HepG2 (cell line): Measurements from ENCODE around the gene ADAMTS16. TPM values are rescaled to one million over a fixed set of nuclear protein-coding genes. Genes with fewer than 3 reads are reported as not detected.

Experiments
- ATAC-seq: fragments of 200-7000 bp; cut with Tn5 transposase; 3 replicates; pipeline ENCODE4 v1.9.1; 2020; ENCODE audit warnings: mild to moderate bottlenecking, moderate library complexity
- BruUV-seq: library from RNA; stranded (reverse); fragments of 400-500 nt; replicated peaks from 2 replicates; lab custom pipeline; 2021; lab: Mats Ljungman, UMichigan
- CTCF ChIA-PET: fragments of 300-600 bp; formaldehyde crosslinking; extraction: SDS; loops from one replicate; lab custom pipeline; 2021; ENCODE audit warnings: low total read pairs, inconsistent platforms, low intra/inter-chr PET ratio; lab: Yijun Ruan, JAX
- POLR2A ChIA-PET: fragments of 350-600 bp; sonication (Branson Sonifier 250); formaldehyde crosslinking; loops from one replicate; lab custom pipeline; 2020; ENCODE audit warnings: antibody characterized with exemption, inconsistent platforms; lab: Yijun Ruan, JAX
- DNase-seq: peaks from one replicate; pipeline ENCODE4 v3.0.0-alpha.2; 2015; ENCODE audit warnings: low spot score
- FAIRE-seq: peaks from 3 replicates; lab custom pipeline; 2011; peaks lifted over from hg19 to GRCh38; lab: Jason Lieb, UNC
- H2AFZ ChIP-seq: one replicate; pipeline ENCODE4 v1.6.1; 2011; ENCODE audit warnings: low read length, inconsistent platforms
- H3K27ac ChIP-seq: fragments of 300-600 bp; 3 replicates; pipeline ENCODE4 v1.8.0; 2011; ENCODE audit warnings: mixed run types, mild to moderate bottlenecking, mixed read lengths, low read length, inconsistent platforms; ENCODE audit not compliant: insufficient read depth; ENCODE audit errors: extremely low read length
- H3K27me3 ChIP-seq, 2 experiments: fragments of 200-600 bp in 1 of 2; 2 replicates in 1 of 2; 3 replicates in 1 of 2; pipeline versions ENCODE4 v1.6.0 to v1.8.0; 2011; ENCODE audit warnings: low read length in 2 of 2, mild to moderate bottlenecking in 2 of 2, moderate library complexity in 2 of 2, inconsistent platforms in 1 of 2; ENCODE audit not compliant: insufficient read depth in 2 of 2, control insufficient read depth in 1 of 2
- H3K36me3 ChIP-seq, 2 experiments: fragments of 200-600 bp in 1 of 2; replicated peaks in 1 of 2; 2 replicates in 1 of 2; 3 replicates in 1 of 2; pipeline versions ENCODE4 v1.5.1 to v1.8.0; 2011; ENCODE audit warnings: low read length in 2 of 2, inconsistent platforms in 1 of 2; ENCODE audit not compliant: insufficient read depth in 2 of 2, control insufficient read depth in 1 of 2
- H3K4me1 ChIP-seq: 2 replicates; pipeline ENCODE4 v1.5.1; 2012; ENCODE audit warnings: low read length, inconsistent platforms; ENCODE audit not compliant: insufficient read depth
- H3K4me2 ChIP-seq: 2 replicates; pipeline ENCODE4 v1.6.0; 2011; ENCODE audit warnings: low read depth, low read length, inconsistent platforms
- H3K4me3 ChIP-seq, 3 experiments: fragments of 200-600 bp in 1 of 3; sonication (generic), shearing (Covaris generic) in 1 of 3; replicated peaks in 1 of 3; 2 replicates each; pipeline ENCODE4 v1.5.1; 2011 to 2016; ENCODE audit warnings: low read length in 3 of 3, inconsistent platforms in 2 of 3, low read depth in 2 of 3, mild to moderate bottlenecking in 2 of 3, control low read depth in 1 of 3, mixed read lengths in 1 of 3; ENCODE audit not compliant: insufficient read depth in 1 of 3
- H3K79me2 ChIP-seq: one replicate; pipeline ENCODE4 v1.6.1; 2011; ENCODE audit warnings: low read length, inconsistent platforms; ENCODE audit not compliant: insufficient read depth
- H3K9ac ChIP-seq: 2 replicates; pipeline ENCODE4 v1.6.0; 2011; ENCODE audit warnings: mild to moderate bottlenecking, low read depth, low read length, inconsistent platforms; ENCODE audit not compliant: insufficient read depth
- H3K9me3 ChIP-seq: 2 replicates; pipeline ENCODE4 v1.5.1; 2012; ENCODE audit warnings: mild to moderate bottlenecking, low read length
- H4K20me1 ChIP-seq: 2 replicates; pipeline ENCODE4 v1.6.0; 2011; ENCODE audit warnings: inconsistent platforms, mild to moderate bottlenecking, low read length, moderate library complexity; ENCODE audit not compliant: insufficient read depth
- BRD4 ChIP-seq: sonication (generic); formaldehyde crosslinking; IDR thresholded peaks from 2 replicates; pipeline ENCODE4 v1.4.0; 2020; ENCODE audit warnings: missing genetic modification reagents
- DPF2 ChIP-seq: sonication (generic); formaldehyde crosslinking; IDR thresholded peaks from 2 replicates; pipeline ENCODE4 v1.4.0; 2020; ENCODE audit warnings: mild to moderate bottlenecking, low read depth, missing genetic modification reagents, borderline replicate concordance
- FOXA1 ChIP-seq, 2 experiments: fragments of 450-650 bp in 1 of 2; sonication (generic) in 1 of 2; formaldehyde crosslinking in 1 of 2; IDR thresholded peaks; 2 replicates each; pipeline versions ENCODE4 v1.4.0 to v1.6.1; 2016 to 2020; ENCODE audit warnings: missing genetic modification reagents in 1 of 2
- HDAC2 ChIP-seq: sonication (generic); formaldehyde crosslinking; IDR thresholded peaks from 2 replicates; pipeline ENCODE4 v1.4.0; 2020; ENCODE audit warnings: missing genetic modification reagents
- HHEX ChIP-seq: IDR thresholded peaks from 2 replicates; pipeline ENCODE4 v1.6.1; 2016; ENCODE audit warnings: control low read depth
- HMG20A ChIP-seq: IDR thresholded peaks from 2 replicates; pipeline ENCODE4 v1.6.1; 2016; ENCODE audit warnings: borderline replicate concordance
- NFATC3 ChIP-seq: sonication (generic); formaldehyde crosslinking; IDR thresholded peaks from 2 replicates; pipeline ENCODE4 v1.5.1; 2020; ENCODE audit warnings: mild to moderate bottlenecking, missing genetic modification reagents
- NFRKB ChIP-seq: fragments of 450-650 bp; IDR thresholded peaks from 2 replicates; pipeline ENCODE4 v1.6.1; 2017
- NR1H2 ChIP-seq: sonication (generic); formaldehyde crosslinking; IDR thresholded peaks from 2 replicates; pipeline ENCODE4 v1.8.1; 2022; ENCODE audit warnings: low read depth, missing genetic modification reagents, borderline replicate concordance
- SRF ChIP-seq: IDR thresholded peaks from 2 replicates; pipeline ENCODE4 v1.6.1; 2011; ENCODE audit warnings: mild to moderate bottlenecking, low read depth, low read length, moderate library complexity
- STAT5B ChIP-seq: sonication (generic); formaldehyde crosslinking; IDR thresholded peaks from 2 replicates; pipeline ENCODE4 v1.4.0; 2020; ENCODE audit warnings: missing genetic modification reagents
- TAF1 ChIP-seq: sonication (generic); formaldehyde crosslinking; IDR thresholded peaks from 2 replicates; pipeline ENCODE4 v1.4.0; 2020; ENCODE audit warnings: missing genetic modification reagents
- ZNF234 ChIP-seq: sonication (generic); formaldehyde crosslinking; conservative IDR thresholded peaks from 2 replicates; pipeline ENCODE4 v1.5.1; 2020; ENCODE audit warnings: mild to moderate bottlenecking, missing genetic modification reagents
- ZNF282 ChIP-seq: fragments of 450-650 bp; IDR thresholded peaks from 2 replicates; pipeline ENCODE4 v1.6.1; 2018; ENCODE audit not compliant: partially characterized antibody
- WGBS: methylation state at CpG from one replicate; pipeline ENCODE4 v1.1.6; 2017; ENCODE audit warnings: low lambda C conversion rate; 5-methylcytosine and 5-hydroxymethylcytosine counted together
- in situ Hi-C: cut with HindIII; loops from 2 replicates; pipeline ENCODE4 v1.10.0; 2017; ENCODE audit warnings: low pct_unique_long_range_greater_than_20kb; ENCODE audit not compliant: extremely low pct_ligation_motif_present
- intact Hi-C: fragments of 100-400 bp; cut with micrococcal nuclease; formaldehyde crosslinking; loops from one replicate; pipeline ENCODE4 v1.10.0; 2022; ENCODE audit not compliant: unreplicated experiment
- polyA plus RNA-seq, 8 experiments: library from polyadenylated mRNA; depleted of rRNA in 3 of 8; stranded (reverse) in 7 of 8; unstranded in 1 of 8; fragments of >200 nt; fragmentation: Illumina TruSeq in 4 of 8; extraction: Trizol in 4 of 8; gene quantifications; 2 replicates each; pipeline versions ENCODE4 v1.2.1 to v1.2.3, GENCODE V29; 2011 to 2016; ENCODE audit warnings: low read depth in 4 of 8, missing spikeins in 1 of 8, mixed read lengths in 1 of 8; ENCODE audit not compliant: insufficient read depth in 1 of 8
- total RNA-seq, 5 experiments: library from RNA; depleted of rRNA; stranded (reverse); fragments of >200 nt; fragmentation: Illumina TruSeq; extraction: Trizol; gene quantifications; 2 replicates each; pipeline ENCODE4 v1.2.3, GENCODE V29; 2016; ENCODE audit warnings: low read depth in 1 of 5
- TF ChIP-seq, protein P1 (sequence below): sonication (generic); formaldehyde crosslinking; IDR thresholded peaks from 2 replicates; pipeline ENCODE4 v1.5.1; 2020; ENCODE audit warnings: missing genetic modification reagents, mild to moderate bottlenecking, borderline replicate concordance
- TF ChIP-seq, protein P2 (sequence below): sonication (generic); formaldehyde crosslinking; IDR thresholded peaks from 2 replicates; pipeline ENCODE4 v1.5.1; 2020; ENCODE audit warnings: mild to moderate bottlenecking, missing genetic modification reagents, moderate library complexity
- TF ChIP-seq, protein P3 (sequence below): sonication (generic); formaldehyde crosslinking; conservative IDR thresholded peaks from 2 replicates; pipeline ENCODE4 v1.4.0; 2020; ENCODE audit warnings: missing genetic modification reagents
- TF ChIP-seq, protein P4 (sequence below): sonication (generic); formaldehyde crosslinking; IDR thresholded peaks from 2 replicates; pipeline ENCODE4 v1.8.0; 2022; ENCODE audit warnings: mild to moderate bottlenecking, missing genetic modification reagents, borderline replicate concordance

ADAMTS16 gene
- total and polyA plus RNA-seq, 2 of the 13 experiments (the other 11 are each of a cell fraction or from before 2014, with no cell fraction given): 0.02 to 0.03 TPM

DNA sequence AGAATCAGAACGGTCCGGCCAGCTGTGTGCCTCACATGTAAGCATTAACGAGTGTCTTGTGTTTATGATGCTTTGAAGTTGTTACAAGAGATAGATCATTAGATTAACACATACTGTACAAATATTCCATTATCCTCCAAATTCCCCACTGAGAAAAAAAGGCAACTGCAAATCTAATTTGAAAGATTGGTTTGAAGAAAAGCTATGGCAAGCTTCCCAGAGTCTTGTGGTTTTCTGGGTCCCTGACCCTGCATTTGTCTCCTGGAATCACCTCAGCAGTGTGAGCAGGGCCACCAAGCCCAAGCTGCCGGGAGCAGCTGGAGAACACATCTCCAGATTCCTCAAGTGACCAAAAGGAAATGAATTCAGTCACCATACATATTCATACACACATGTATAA, 36.9 kb upstream of the ADAMTS16 start (continued):
- no peak for TF ChIP-seq SRF
- no peak for TF ChIP-seq BRD4 (CRISPR knock-in tag)
- no peak for TF ChIP-seq HMG20A (CRISPR knock-in tag)
- TF ChIP-seq NR1H2 (CRISPR knock-in tag): no peak
- TF ChIP-seq ZNF282: no peak

DNA sequence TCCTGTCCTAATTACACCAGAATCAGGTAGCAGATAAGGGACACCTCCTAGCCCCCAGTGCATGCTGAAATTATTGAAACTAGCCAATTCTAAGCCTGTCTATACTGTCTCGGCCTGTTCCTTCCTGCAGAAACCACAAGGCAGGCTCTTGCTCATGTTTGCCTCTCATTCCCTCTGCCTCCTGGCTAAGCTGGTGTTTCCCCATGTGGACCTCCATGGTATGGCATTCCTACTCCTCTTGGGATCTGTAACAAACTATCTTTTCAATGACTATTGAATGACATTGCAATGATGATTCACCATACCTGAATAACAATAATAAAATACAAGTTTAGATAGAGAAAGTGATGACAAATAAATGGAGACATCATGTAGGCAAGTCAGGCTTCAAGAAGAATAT, 35.6 kb upstream of the ADAMTS16 start:
- H3K9ac ChIP-seq: no peak overlapping the region
- FAIRE-seq (no peak), ATAC-seq (peak; percentile 33; the same call in 1 of the 3 replicates), DNase-seq (no peak)
- in situ Hi-C loops (no loop called here), intact Hi-C loops (no loop called here)
- no peaks in the 10 kb centered on the region; the same call in 1 of the 2 replicates for H3K9me3 ChIP-seq
- no TSS peak for BruUV-seq
- H3K79me2 ChIP-seq: no peaks in the 10 kb centered on the region
- H3K27ac ChIP-seq: no peak overlapping the region
- no peaks in the 10 kb centered on the region for H4K20me1 ChIP-seq
- no peaks in the 10 kb centered on the region for H3K36me3 ChIP-seq
- H3K4me2 ChIP-seq: no peak overlapping the region
- WGBS: 0% methylated on average over 1 of the region's 1 CpG
- ChIA-PET CTCF (no interaction called here), POLR2A (no interaction called here)
- H3K4me3 ChIP-seq: no peak overlapping the region
- no peak overlapping the region for H2AFZ ChIP-seq
- H3K4me1 ChIP-seq: no peaks in the 10 kb centered on the region
- H3K27me3 ChIP-seq: no peaks in the 10 kb centered on the region
- TF ChIP-seq FOXA1 (IDR thresholded peaks at IDR 0.05): no peak
- no peak for TF ChIP-seq FOXA1 (CRISPR knock-in tag; IDR thresholded peaks at IDR 0.05)
- TF ChIP-seq, protein P1, sequence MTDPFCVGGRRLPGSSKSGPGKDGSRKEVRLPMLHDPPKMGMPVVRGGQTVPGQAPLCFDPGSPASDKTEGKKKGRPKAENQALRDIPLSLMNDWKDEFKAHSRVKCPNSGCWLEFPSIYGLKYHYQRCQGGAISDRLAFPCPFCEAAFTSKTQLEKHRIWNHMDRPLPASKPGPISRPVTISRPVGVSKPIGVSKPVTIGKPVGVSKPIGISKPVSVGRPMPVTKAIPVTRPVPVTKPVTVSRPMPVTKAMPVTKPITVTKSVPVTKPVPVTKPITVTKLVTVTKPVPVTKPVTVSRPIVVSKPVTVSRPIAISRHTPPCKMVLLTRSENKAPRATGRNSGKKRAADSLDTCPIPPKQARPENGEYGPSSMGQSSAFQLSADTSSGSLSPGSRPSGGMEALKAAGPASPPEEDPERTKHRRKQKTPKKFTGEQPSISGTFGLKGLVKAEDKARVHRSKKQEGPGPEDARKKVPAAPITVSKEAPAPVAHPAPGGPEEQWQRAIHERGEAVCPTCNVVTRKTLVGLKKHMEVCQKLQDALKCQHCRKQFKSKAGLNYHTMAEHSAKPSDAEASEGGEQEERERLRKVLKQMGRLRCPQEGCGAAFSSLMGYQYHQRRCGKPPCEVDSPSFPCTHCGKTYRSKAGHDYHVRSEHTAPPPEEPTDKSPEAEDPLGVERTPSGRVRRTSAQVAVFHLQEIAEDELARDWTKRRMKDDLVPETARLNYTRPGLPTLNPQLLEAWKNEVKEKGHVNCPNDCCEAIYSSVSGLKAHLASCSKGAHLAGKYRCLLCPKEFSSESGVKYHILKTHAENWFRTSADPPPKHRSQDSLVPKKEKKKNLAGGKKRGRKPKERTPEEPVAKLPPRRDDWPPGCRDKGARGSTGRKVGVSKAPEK (CRISPR knock-in tag): no peak
- TF ChIP-seq NFATC3 (CRISPR knock-in tag): no peak
- no peak for TF ChIP-seq ZNF234 (CRISPR knock-in tag)
- no peak for TF ChIP-seq HHEX (CRISPR knock-in tag)
- no peak for TF ChIP-seq TAF1 (CRISPR knock-in tag)
- TF ChIP-seq HDAC2: no peak
- no peak for TF ChIP-seq STAT5B (CRISPR knock-in tag)
- no peak for TF ChIP-seq DPF2
- TF ChIP-seq, protein P2, sequence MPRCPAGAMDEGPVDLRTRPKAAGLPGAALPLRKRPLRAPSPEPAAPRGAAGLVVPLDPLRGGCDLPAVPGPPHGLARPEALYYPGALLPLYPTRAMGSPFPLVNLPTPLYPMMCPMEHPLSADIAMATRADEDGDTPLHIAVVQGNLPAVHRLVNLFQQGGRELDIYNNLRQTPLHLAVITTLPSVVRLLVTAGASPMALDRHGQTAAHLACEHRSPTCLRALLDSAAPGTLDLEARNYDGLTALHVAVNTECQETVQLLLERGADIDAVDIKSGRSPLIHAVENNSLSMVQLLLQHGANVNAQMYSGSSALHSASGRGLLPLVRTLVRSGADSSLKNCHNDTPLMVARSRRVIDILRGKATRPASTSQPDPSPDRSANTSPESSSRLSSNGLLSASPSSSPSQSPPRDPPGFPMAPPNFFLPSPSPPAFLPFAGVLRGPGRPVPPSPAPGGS (CRISPR knock-in tag): no peak
- TF ChIP-seq, protein P3, sequence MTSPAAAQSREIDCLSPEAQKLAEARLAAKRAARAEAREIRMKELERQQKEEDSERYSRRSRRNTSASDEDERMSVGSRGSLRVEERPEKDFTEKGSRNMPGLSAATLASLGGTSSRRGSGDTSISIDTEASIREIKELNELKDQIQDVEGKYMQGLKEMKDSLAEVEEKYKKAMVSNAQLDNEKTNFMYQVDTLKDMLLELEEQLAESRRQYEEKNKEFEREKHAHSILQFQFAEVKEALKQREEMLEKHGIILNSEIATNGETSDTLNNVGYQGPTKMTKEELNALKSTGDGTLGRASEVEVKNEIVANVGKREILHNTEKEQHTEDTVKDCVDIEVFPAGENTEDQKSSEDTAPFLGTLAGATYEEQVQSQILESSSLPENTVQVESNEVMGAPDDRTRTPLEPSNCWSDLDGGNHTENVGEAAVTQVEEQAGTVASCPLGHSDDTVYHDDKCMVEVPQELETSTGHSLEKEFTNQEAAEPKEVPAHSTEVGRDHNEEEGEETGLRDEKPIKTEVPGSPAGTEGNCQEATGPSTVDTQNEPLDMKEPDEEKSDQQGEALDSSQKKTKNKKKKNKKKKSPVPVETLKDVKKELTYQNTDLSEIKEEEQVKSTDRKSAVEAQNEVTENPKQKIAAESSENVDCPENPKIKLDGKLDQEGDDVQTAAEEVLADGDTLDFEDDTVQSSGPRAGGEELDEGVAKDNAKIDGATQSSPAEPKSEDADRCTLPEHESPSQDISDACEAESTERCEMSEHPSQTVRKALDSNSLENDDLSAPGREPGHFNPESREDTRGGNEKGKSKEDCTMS (CRISPR knock-in tag): no peak
- TF ChIP-seq, protein P4, sequence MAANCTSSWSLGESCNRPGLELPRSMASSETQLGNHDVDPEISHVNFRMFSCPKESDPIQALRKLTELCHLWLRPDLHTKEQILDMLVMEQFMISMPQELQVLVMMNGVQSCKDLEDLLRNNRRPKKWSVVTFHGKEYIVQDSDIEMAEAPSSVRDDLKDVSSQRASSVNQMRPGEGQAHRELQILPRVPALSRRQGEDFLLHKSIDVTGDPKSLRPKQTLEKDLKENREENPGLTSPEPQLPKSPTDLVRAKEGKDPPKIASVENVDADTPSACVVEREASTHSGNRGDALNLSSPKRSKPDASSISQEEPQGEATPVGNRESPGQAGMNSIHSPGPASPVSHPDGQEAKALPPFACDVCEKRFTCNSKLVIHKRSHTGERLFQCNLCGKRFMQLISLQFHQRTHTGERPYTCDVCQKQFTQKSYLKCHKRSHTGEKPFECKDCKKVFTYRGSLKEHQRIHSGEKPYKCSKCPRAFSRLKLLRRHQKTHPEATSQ (CRISPR knock-in tag): no peak
- TF ChIP-seq NFRKB: no peak
